NCI-H1436 treated with DMSO at 0.1 percent for 48 hours (cell line): ENCODE results near the gene RNF10.
"Not testable (repeated sequence)": the region's sequence is repeated elsewhere in the genome, so short reads cannot be mapped to it uniquely, and the experiment has no call there.

ENCODE experiments used
- DNase-seq: peaks from one replicate; lab custom pipeline; 2025; lab: John Stamatoyannopoulos, UW

The RNF10 gene

DNA sequence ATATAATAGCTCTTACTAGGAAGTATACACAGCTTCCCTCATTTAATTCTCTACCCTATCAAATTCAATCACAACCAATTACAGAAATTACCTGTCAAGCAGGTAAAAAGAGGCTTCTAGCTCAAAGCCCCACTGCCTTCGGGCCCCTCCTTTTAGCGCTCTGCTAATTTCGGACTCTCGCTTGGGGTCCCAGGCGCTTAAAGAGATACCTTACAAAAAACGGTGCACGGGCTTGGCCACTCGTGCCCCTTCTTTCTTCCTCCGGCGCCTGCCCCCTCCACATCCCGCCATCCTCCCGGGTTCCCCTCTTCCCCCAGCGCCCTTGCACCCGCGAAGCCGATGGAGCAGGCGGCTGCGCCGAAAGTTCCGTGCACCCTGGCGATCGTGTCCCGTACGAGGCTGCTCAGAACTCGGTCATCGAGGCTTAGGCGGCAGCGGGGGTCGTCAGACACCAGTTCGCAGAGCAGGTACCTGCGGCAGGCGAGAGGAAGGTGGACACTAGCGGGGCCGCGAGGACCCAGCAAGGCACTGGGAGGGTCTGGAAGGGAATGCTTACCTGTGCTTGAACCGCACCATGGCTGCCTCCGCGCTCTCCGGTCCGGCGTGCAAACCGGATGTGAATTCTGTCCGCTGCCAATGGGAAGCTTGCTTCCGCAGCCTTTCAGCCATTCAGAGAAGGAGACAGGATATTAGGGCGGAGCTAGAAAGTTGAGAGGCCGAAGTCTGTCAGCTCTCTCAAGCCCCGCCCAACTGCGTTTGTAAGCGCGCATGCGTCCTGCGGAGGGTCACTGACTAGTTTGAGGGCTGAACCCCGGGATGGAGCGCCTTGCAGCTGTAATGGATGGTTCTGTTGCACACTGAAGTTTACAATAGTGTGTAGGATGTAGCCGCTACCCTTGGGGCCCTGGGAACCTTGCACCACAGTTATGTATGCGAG is 46.9 kb downstream of the RNF10 start, which contains the start of gene POP5:
POP5 (minus strand) TSS at position 616 of the 937 bp plus-strand sequence; CDS start at position 576, 40 bp downstream.
- peak; percentile 82 for DNase-seq

- no peak for DNase-seq
These were observed 47.8 kb downstream of the RNF10 start for GRCh38 chr12:120581998-120582397.

DNA sequence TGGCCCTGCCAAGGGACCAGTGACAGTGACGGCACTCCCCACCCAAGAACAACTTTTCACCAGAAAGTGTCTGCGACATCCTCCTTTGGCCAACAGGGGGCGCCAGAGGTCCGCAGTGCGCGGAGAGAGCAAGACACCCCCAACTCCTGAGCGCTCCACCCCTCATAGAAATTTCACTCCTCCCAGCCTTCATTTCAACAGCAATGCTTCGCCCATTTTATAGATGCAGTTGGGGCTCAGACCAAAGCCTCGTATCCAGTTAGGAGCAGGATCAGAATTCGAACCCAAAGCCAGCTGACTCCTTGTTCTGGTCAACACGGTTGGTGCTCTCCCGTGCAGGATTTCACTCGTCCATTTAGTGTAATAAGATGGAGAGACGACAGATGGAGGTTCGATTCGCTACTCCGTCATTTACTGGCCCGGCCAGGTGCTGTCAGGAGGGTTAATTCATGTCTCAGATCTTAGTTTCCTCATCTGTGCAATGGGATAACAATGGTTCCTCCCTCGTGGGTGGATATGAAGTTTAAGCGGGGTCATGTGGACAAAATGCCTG is 49.4 kb downstream of the RNF10 start:
- no peak for DNase-seq

GRCh38 chr12:120584343-120585149 is 50.4 kb downstream of the RNF10 start:
- no peak for DNase-seq

GRCh38 chr12:120586206-120586605 is 52.0 kb downstream of the RNF10 start:
- no peak for DNase-seq

GRCh38 chr12:120586860-120587259 is 52.7 kb downstream of the RNF10 start:
- no peak for DNase-seq

DNA sequence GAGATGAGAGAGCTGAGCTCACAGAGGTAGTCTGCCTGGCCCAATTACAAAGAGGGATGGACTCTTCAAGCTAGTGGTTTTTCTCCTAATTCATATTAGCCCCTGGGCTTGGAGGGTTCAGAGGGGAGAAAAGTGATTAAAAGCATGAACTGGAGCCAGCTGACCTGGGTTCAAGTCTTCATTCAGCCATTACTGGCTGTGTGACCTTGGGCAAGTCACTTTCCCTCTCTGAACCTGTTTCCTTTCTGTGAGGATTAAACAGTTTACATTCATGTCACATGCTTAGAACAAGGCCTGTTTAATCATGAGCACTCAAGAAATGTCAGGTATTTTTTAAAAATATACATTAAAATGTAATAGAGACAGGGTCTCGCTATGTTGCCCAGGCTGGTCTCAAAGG is 54.2 kb downstream of the RNF10 start:
- DNase-seq: no peak

DNA sequence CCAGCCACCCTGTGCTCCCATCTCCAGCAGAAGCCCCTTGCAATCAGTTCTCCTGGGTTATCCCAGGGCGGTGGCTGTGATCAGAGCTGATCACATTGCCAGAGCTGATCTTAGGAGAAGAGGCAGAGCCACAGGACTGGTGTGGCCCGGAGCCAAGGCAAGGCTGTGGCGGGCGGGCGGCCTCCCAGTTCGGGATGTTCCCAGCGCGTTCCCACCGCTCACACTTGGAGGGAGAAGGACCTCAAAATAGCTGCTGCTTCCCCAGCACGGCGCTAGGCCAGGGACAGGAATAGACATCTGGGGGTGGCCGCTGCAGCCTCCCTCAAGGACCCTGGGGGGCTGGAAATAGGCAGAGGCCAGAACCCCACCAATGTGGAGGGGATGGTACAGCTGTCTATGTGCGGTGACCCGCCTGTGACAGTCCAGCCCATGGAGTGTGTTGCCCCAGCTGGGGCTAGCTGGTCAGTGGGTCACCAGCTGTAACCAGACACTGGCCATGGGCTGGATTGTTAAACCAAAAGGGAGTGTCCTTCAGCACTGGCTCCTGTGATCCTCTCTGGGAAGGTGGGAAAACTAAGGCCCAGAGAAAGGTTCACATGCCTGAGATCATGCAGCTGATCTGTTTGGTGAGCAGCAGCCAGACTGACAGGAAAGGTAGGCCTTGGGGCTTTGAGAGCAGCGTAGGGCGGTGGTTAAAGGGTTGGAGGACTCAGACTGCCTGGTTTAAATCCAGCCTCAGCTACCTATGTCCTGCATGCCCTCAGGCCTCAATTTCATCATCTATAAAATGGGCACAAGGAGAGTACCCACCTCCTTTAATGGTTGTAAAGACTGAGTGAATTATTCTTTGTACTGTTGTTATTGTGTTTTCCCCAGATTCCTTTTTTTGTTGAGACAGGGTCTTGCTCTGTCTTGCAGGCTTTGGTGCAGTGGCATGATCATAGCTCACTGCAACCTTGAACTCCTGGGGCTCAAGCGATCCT is 55.1 kb downstream of the RNF10 start:
- DNase-seq: no peak

DNA sequence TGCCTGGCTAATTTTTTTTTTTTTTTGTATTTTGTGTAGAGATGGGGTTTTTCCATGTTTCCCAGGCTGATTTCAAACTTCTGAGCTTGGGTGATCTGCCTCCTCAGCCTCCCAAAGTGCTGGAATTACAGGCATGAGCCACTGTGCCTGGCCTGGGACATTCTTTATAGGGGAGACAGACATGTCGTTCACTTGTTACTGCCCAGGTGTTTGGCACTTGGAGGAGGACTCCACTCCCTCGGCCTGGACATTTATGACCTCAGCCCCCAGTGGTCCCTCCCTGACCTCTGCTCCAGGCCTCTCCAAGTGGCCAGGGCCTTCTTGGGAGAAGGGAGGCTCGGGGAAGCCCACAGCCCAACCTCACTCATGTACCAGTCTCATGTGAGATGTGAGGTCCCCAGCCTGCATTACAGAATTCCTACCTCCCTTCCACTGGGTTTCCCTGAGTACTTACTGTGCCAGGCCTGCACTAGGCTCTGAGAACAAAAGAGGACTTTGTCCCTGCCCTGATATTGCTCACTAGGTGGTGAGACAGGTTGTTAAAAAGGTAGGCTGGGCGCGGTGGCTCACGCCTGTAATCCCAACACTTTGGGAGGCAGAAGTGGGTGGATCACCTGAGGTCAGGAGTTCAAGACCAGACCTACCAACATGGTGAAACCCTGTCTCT is 56.7 kb downstream of the RNF10 start:
- no peak for DNase-seq

DNA sequence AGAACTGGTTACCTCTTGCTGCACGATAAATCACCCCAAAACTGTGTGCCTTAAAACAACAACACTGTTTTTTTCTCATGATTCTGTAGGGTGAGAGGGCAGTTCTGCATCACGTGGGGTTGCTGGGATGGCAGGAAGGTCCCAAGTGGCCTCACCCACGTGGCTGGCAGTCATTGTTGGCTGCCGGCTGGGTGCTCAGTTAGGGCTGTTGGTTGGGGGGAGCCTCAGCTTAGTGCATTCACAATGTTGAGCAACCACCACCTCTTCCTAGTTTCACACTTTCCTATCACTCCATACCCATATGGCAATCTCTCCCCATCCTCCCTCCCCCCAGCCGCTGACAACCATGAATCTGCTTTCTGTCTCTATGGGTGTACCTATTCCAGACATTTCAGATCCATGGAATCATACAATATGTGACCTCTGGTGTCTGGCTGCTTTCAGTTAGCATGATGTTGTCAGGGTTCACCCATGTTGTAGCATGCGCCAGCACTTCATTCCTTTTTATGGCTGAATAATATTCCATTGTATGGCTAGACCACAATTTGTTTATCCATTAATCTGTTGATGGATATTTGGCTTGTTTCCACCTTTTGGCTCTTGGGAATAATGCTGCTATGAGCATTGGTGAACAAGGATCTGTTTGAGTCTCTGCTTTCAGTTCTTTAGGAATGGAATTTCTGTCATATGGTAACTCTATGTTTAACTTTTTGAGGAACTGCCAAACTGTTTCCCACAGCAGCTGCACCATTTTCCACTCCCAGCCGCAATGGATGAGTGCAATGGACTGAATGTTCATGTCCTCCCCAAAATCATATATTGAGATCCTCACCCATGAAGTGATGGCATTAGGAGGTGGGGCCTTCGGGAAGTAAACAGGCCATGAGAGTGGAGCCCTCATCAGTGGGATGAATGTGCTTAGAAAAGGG is 58.2 kb downstream of the RNF10 start:
- no peak for DNase-seq

- DNase-seq: no peak
These were observed 62.7 kb downstream of the RNF10 start for GRCh38 chr12:120596901-120597300.

- DNase-seq: no peak
These were observed 63.7 kb downstream of the RNF10 start for GRCh38 chr12:120597861-120598260.

- no peak for DNase-seq
These were observed 64.7 kb downstream of the RNF10 start for GRCh38 chr12:120598674-120599463.

DNA sequence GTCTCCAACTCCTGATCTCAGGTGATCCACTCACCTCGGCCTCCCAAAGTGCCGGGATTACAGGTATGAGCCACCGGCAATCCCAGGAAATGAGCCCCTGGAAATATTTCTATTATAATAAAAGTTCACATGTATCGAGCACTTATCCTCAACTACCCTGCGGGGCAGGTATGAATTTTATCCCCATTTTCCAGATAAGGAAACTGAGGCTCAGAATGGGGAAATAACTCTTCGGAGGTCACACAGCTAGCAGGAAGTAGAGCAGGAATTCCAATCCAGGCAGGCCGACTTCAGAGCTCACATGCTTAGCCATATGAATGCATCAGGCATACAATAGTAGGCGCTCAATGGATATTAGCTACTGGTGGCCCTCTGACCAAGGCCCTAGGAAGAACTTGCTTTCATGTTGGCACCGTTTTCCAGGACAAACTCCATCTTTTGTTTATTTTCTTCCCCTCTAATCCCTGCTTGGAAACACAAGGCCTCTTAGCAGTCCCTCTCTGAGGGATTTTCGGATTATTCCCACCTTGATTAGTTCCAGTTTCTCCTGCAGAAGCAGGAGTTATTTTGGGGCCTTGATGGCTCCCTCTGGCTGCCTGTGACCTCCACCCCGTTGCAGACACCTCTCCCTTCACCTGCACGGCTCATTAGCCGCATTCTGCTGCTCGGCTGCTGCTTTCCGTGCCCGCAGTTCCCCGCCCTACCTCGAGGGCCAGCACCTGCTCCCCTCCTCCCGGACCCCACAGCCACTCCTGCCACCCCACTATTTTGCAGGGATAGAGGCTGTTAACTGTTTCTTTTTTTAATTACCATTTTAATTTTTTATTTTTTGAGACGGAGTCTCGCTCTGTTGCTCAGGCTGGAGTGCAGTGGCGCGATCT is 65.8 kb downstream of the RNF10 start:
- DNase-seq: no peak

DNA sequence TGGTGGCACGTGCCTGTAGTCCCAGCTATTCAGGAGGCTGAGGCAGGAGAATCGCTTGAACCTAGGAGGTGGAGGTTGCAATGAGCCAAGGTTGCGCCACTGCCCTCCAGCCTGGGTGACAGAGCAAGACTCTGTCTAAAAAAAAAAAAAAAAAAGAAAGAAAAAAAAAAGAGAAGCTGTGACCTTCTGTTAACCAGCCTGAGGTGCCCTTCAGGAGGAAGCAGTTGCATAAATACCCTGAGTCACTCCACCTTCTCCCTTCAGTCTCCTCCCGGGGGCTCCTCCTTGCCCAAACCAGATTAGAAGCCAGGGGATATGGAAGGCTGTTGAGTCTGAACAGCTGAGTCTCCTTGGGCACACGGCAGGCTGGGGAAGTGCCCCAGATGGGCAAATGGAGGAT is 68.3 kb downstream of the RNF10 start:
- not testable (repeated sequence) for DNase-seq

DNA sequence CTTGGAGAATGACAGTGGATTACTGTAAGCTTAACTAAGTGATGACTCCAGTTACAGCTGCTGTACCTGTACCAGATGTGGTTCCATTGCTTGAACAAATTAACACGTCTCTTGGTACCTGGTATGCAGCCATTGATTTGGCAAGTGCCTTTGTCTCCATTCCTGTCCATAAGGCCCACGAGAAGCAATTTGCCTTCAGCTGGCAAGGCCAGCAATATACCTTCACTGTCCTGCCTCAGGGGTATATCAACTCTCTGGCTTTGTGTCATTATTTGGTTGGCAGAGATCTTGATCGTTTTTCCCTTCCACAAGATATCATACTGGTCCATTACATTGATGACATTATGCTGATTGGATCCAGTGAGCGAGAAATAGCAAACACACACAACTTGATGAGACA is 76.4 kb downstream of the RNF10 start:
- DNase-seq: no peak

DNA sequence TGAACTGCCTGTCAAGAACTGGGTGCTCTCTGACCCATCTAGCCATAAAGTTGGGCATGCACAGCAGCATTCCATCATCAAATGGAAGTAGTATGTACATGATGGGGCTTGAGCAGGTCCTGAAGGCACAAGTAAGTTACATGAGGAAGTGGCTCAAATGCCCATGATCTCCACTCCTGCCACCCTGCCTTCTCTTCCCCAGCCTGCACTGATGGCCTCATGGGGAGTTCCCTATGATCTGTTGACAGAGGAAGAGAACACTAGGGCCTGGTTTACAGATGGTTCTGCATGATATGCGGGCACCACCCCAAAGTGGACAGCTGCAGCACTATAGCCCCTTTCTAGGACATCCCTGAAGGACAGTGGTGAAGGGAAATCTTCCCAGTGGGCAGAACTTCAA is 77.4 kb downstream of the RNF10 start:
- DNase-seq: not testable (repeated sequence)

DNA sequence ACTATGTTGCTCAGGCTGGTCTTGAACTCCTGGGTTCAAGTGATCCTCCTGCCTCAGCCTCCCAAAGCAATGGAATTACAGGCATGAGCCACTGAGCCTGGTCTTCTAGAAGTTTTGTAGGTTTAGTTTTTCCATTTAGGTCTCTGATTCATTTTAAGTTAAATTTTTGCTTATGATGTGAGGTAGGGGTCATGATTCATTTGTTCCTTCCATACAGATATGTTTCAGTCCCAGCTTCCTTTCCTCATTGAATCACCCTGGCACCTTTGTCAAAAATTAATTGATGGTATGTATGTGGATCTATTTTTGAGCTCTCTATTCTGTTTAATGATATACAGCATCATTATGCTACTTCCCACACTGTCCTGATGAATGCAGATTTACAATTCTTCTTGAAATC is 80.7 kb downstream of the RNF10 start:
- no peak for DNase-seq
